Smooth muscle cell of the pulmonary artery (primary cell): Measurements from ENCODE around the gene APOL4. TPM values are rescaled to one million over a fixed set of nuclear protein-coding genes. Genes with fewer than 3 reads are reported as not detected.

Experiments used
- total RNA-seq: library from RNA; depleted of rRNA; stranded (reverse); fragments of >200 nt; gene quantifications from 2 replicates; pipeline ENCODE4 v1.2.3, GENCODE V29; 2014

APOL4 gene
- 0.07 and 0.39 TPM in 2 replicates for total RNA-seq

GRCh38 chr22:36201630-36202319 lies at the start of gene APOL4:
Gene APOL4, minus strand, starts transcription at chr22:36201809. Its CDS starts 75 bp downstream, at chr22:36201734.

GRCh38 chr22:36239401-36240171 lies 38.0 kb upstream of the APOL4 start, which contains the start of gene APOL2:
Gene APOL2, minus strand, starts transcription at chr22:36239527. Its CDS starts 6,365 bp downstream, at chr22:36233162.

GRCh38 chr22:36160499-36160942 lies 41.1 kb downstream of the APOL4 start, which contains the start of gene APOL3:
Gene APOL3, minus strand, starts transcription at chr22:36160755. Its CDS starts 11,700 bp downstream, at chr22:36149055.

Other genes with a start within 250 kb of the APOL4 start
- 160 and 202 TPM in 2 replicates for gene RBFOX2, start 173.0 kb downstream of the APOL4 start, total RNA-seq
- gene APOL3, start 41.1 kb downstream of the APOL4 start, total RNA-seq = 10.6 and 27.1 TPM in 2 replicates
- 46.5 and 50.8 TPM in 2 replicates for gene APOL2, start 37.7 kb upstream of the APOL4 start, total RNA-seq
- 68.4 and 93.8 TPM in 2 replicates for gene APOL1, start 51.3 kb upstream of the APOL4 start, total RNA-seq
- gene MYH9, start 186.2 kb upstream of the APOL4 start, total RNA-seq = 821 and 1,213 TPM in 2 replicates